Measurements from ENCODE around the gene CHAT.

The CHAT gene

DNA sequence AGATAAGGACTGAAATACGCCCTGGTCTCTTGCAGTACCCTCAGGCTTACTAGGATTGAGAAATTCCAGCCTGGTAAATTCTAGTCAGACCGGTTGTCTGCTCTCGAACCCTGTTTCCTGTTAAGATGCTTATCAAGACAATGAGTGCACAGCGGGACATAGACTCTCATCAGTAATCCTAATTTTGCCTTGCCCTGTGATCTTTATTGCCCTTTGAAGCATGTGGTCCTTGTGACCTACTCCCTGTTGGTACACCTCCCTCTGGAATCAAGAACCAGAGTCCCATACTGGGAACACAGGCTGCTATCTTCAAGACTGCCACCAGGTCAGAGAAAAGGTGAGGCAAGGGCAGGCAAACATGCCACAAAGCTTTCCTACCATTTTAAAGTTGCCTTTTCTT is 72.8 kb downstream of the CHAT start:
- DNase-seq (ENCODE audit: low read depth in 2 of 2): no peak

DNA sequence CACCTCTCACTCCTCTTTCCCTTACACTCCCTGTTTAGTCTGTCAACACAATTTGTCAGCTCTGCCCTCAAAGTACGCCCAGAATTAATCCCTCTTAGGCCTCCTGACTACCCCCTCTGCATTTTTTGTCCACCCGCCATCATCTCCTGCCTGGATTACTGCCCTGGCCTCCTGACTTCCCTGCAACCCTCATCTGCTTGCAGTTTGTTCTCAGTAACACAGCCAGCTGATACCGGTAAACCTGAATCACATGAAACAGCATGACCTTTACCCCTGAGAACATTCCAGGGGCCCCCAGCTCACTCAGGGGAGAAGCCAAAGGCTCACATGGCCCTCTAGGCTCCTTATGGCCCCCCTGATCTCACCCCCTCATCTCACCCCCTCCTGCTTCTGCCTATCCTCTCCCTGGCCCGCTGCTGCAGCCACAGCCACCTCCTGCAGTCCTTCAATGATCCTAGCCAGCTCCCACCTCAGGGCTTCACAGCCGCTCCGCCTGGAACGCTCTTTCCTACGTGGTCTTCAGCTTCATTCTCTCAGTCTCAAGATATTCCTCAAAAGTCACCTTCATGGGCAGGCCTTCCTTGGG is 74.5 kb downstream of the CHAT start:
- DNase-seq (ENCODE audit: low read depth in 2 of 2): no peak

DNA sequence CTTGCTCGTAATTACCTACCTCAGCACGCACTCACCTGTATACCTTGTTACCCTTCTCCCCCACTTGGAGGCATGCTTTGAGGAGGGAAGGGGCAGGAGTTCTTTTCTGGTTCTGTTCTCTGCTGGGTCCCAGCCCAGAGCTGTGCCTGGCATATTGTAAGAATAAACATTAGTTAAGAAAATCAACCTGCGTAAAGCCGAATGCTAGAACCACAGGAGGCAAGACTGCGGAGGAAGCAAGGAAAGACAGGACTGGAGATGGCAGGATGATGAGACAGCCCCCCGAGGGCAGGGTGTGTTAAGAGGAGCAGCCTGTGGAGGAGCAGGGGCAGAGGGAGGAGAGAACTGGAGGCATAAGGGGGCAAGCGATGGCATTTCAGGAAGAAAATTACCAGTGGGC is 75.1 kb downstream of the CHAT start:
- DNase-seq (ENCODE audit: low read depth in 2 of 2): no peak

GRCh38 chr10:49689882-49690510 is 76.2 kb downstream of the CHAT start:
- no peak for DNase-seq (ENCODE audit: low read depth in 2 of 2)

GRCh38 chr10:49690698-49691356 is 77.0 kb downstream of the CHAT start:
- DNase-seq (ENCODE audit: low read depth in 2 of 2): no peak

DNA sequence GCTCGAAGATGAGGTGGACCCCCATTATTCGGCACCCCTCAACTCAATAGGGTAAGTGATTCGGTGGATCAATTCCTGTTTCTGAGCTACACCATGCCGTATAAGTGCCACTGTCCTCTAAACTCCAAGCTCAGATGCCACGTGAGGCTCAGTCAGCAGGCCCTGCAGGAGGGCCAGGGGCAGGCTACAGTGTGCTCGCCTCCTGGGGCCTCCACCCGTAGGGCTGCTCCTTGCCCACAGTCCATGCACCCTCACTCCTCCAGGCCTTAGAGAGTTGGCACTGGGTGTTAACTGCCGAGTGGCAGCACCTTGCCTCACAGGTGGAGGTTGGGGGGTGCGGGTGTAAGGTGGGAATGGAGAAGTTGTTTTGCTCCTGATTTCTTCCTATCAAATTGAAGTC is 77.8 kb downstream of the CHAT start:
- no peak for DNase-seq (ENCODE audit: low read depth in 2 of 2)

- DNase-seq (ENCODE audit: low read depth in 2 of 2): no peak
Measured at GRCh38 chr10:49694466-49694865, 80.6 kb downstream of the CHAT start.

GRCh38 chr10:49696311-49696710 is 82.5 kb downstream of the CHAT start:
- DNase-seq (ENCODE audit: low read depth in 2 of 2): no peak

DNA sequence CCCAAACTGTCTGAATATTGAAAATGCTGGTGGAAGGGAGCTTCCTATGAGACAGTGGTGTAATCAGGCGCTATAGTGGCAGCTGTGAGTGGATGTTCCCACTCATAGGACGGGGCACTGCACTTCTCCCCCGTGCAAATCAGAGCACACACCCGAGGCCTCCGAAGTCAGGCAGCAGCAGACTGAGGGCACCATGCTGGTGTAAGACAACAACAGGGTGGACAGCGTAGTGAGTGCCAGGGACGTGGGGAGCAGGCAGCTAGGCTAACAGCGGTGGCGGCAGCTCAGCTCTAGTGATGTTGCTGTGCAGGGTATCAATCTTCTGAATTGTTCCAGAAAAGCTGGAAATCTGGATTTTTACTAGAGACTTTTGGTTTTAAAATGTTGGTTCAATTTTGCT is 84.8 kb downstream of the CHAT start:
- DNase-seq (ENCODE audit: low read depth in 2 of 2): no peak

DNA sequence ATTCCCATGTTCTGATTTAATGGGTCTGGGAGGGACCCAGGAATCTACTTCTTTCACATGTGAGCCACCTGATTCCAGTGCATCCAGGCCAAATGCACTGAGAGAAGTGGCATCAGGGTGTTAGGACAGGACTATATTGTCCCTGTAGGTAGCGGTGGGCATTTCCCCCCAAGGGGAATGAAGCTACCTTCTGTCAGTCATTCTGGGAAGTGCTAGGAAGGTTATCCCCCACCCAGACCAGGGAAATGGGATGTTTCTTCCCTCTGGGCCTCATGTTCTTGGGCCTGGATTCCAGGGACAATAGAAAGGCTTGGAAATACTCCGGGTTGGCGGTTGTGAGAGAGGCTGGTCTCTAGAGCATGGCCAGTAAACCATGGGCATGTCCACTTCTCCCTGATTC is 86.4 kb downstream of the CHAT start:
- DNase-seq (ENCODE audit: low read depth in 2 of 2): no peak

DNA sequence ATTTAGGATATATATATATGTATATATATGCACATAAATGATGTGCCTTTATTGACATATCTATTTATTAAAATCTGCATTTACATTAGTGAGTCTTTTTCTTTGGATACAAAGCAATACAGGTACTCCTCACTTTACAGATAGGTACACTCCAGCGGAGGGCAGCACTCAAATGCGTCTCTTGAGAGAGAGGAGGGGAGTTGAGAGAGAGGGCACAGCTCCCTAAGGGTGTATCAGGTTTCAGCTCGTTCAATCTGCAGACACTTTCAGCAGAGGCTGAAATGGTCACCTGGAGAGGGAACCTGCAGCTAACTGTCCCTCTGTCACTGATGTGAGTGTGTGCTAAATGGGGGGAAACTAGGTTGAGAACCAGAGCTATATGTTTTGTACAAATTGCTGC is 87.2 kb downstream of the CHAT start:
- DNase-seq (ENCODE audit: low read depth in 2 of 2): no peak

- DNase-seq (ENCODE audit: low read depth in 2 of 2): no peak
Measured at GRCh38 chr10:49707585-49707984, 93.7 kb downstream of the CHAT start.

DNA sequence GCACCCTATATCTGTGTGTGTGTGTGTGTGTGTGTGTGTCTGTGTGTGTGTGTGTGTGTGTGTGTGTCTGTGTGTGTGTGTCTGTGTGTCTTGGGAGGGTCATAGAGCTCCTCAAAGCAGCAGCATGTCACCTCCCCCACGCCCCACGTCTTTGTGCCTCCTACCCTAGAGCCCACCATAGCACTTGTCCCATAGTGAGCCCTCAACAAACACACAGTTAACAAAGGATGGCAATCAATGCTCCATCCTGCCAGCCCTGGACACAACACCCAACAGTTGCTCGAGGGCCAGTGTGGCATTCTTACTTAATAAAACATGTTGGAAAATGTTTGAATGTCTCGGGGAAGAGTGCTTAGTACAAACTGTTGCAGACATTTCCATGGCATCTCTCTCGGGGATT is 96.1 kb downstream of the CHAT start:
- DNase-seq (ENCODE audit: low read depth in 2 of 2): no peak

DNA sequence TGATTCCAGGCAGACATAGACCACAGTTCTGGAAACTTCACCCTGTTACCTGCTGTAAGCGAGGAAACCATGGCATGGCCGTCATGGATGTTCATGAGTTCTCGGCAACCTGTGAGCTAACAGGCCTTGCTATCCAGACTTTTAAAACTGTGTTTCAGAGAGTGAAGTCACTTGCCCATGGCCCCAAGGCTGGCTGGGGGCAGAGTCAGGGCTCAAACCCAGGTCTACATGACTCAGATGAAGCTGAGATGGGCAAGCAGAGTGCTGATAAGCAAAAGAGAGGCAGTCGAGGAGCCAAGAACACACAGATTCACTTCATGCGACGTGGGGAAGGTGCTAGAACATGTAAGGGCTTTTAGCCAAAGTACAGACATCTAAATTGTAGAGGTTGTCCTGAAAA is 97.1 kb downstream of the CHAT start:
- DNase-seq (ENCODE audit: low read depth in 2 of 2): no peak

DNA sequence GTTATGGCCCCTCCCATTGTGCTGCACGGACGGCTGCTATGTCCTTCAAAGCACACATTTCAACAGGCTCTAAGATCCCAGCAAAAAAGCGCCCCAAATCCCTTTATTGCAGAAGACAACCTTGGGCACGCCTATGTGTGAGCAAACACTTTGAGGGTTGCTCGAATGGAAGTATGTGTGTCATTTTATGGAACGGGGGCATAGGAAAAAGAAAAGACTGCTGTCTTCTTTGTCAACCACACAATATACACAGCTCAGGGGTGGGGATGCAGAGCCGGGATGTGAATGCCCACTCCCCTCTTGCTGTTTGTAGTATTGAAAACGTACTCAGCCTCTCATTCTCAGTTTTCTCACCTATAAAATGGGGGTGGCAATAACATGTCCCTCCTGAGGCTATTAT is 97.6 kb downstream of the CHAT start:
- DNase-seq (ENCODE audit: low read depth in 2 of 2): no peak

- DNase-seq (ENCODE audit: low read depth in 2 of 2): no peak
Measured at GRCh38 chr10:49713266-49713665, 99.4 kb downstream of the CHAT start.
